OCI-LY1 (cell line): ENCODE measurements around the gene HLA-DQA2.

Source experiments
- H2AFZ ChIP-seq: fragments of 200-600 bp; sonication (generic), shearing (Covaris generic); 2 replicates; pipeline ENCODE4 v1.6.0; 2014; ENCODE audit warnings: antibody characterized with exemption, mild to moderate bottlenecking, low read length
- H3F3A ChIP-seq: fragments of 200-600 bp; sonication (generic), shearing (Covaris generic); 2 replicates; pipeline ENCODE4 v1.6.0; 2014; ENCODE audit warnings: mild to moderate bottlenecking, antibody characterized with exemption, low read length, moderate library complexity; ENCODE audit not compliant: insufficient read depth
- H3K27ac ChIP-seq: fragments of 200-600 bp; sonication (generic); 2 replicates; pipeline ENCODE4 v1.5.1; 2014; ENCODE audit warnings: low read length, mixed run types, mild to moderate bottlenecking, low read depth; ENCODE audit not compliant: poor library complexity, severe bottlenecking
- H3K27me3 ChIP-seq: fragments of 200-600 bp; sonication (generic); 2 replicates; pipeline ENCODE4 v1.6.0; 2014; ENCODE audit warnings: antibody characterized with exemption, mild to moderate bottlenecking, low read length, moderate library complexity; ENCODE audit not compliant: insufficient read depth
- H3K36me3 ChIP-seq: fragments of 200-600 bp; sonication (generic); 2 replicates; pipeline ENCODE4 v1.6.1; 2014; ENCODE audit warnings: mild to moderate bottlenecking, antibody characterized with exemption, low read length, moderate library complexity, mixed read lengths; ENCODE audit not compliant: insufficient read depth
- H3K4me1 ChIP-seq: fragments of 200-600 bp; sonication (generic); 2 replicates; pipeline ENCODE4 v1.5.1; 2014; ENCODE audit warnings: mild to moderate bottlenecking, low read length, moderate library complexity; ENCODE audit not compliant: insufficient read depth, severe bottlenecking
- H3K4me2 ChIP-seq: fragments of 200-600 bp; sonication (generic), shearing (Covaris generic); 2 replicates; pipeline ENCODE4 v1.6.1; 2014; ENCODE audit warnings: low read length
- H3K4me3 ChIP-seq: fragments of 200-600 bp; sonication (generic); 2 replicates; pipeline ENCODE4 v1.5.1; 2014; ENCODE audit warnings: low read length, low read depth, mild to moderate bottlenecking, mixed read lengths; ENCODE audit not compliant: poor library complexity, severe bottlenecking
- H3K79me2 ChIP-seq: fragments of 200-600 bp; shearing (Covaris generic); 2 replicates; pipeline ENCODE4 v1.6.1; 2016; ENCODE audit warnings: mixed run types, low read length, mixed read lengths; ENCODE audit not compliant: insufficient read depth
- H3K9ac ChIP-seq: fragments of 200-600 bp; sonication (generic), shearing (Covaris generic); 2 replicates; pipeline ENCODE4 v1.6.1; 2014; ENCODE audit warnings: mild to moderate bottlenecking, low read length, mixed read lengths
- H3K9me2 ChIP-seq: fragments of 200-600 bp; sonication (generic), shearing (Covaris generic); 2 replicates; pipeline ENCODE4 v1.6.1; 2014; ENCODE audit warnings: low read depth, mild to moderate bottlenecking, low read length, mixed read lengths
- H3K9me3 ChIP-seq: fragments of 200-600 bp; shearing (Covaris generic); 2 replicates; pipeline ENCODE4 v1.6.1; 2014; ENCODE audit warnings: low read length, mixed read lengths
- H4K20me1 ChIP-seq: fragments of 200-600 bp; sonication (generic), shearing (Covaris generic); 2 replicates; pipeline ENCODE4 v1.6.0; 2016; ENCODE audit warnings: mild to moderate bottlenecking, low read length; ENCODE audit not compliant: insufficient read depth
- EZH2 ChIP-seq: fragments of 200-600 bp; sonication (generic), shearing (Covaris generic); IDR thresholded peaks from 2 replicates; pipeline ENCODE4 v1.8.0; 2017; ENCODE audit warnings: borderline replicate concordance, mixed run types, mild to moderate bottlenecking, antibody characterized with exemption, low read length, moderate library complexity, mixed read lengths
- TF ChIP-seq, protein P1 (sequence below): fragments of 200-600 bp; sonication (generic), shearing (Covaris generic); IDR thresholded peaks from 2 replicates; pipeline ENCODE4 v1.5.1; 2017; ENCODE audit warnings: mild to moderate bottlenecking, antibody characterized with exemption, low read length, moderate library complexity, mixed read lengths

The HLA-DQA2 gene

GRCh38 chr6:32794510-32794909, 53.3 kb downstream of the HLA-DQA2 start:
- Histone ChIP-seq H3K9me2 (no peaks in the 10 kb centered on the region), H3K4me2 (no peak overlapping the region), H3K79me2 (no peaks in the 10 kb centered on the region), H3K4me1 (peaks cover 19% of the 10 kb centered on the region), H3K9me3 (peaks cover 7% of the 10 kb centered on the region), H3K36me3 (no peaks in the 10 kb centered on the region; the same call in 1 of the 2 replicates), H3K9ac (no peak overlapping the region), H3K4me3 (no peak overlapping the region), H3K27ac (no peak overlapping the region), H4K20me1 (no peaks in the 10 kb centered on the region), H2AFZ (no peak overlapping the region), H3K27me3 (no peaks in the 10 kb centered on the region; the same call in 1 of the 2 replicates), H3F3A (no peaks in the 10 kb centered on the region)
- TF ChIP-seq, protein P1, sequence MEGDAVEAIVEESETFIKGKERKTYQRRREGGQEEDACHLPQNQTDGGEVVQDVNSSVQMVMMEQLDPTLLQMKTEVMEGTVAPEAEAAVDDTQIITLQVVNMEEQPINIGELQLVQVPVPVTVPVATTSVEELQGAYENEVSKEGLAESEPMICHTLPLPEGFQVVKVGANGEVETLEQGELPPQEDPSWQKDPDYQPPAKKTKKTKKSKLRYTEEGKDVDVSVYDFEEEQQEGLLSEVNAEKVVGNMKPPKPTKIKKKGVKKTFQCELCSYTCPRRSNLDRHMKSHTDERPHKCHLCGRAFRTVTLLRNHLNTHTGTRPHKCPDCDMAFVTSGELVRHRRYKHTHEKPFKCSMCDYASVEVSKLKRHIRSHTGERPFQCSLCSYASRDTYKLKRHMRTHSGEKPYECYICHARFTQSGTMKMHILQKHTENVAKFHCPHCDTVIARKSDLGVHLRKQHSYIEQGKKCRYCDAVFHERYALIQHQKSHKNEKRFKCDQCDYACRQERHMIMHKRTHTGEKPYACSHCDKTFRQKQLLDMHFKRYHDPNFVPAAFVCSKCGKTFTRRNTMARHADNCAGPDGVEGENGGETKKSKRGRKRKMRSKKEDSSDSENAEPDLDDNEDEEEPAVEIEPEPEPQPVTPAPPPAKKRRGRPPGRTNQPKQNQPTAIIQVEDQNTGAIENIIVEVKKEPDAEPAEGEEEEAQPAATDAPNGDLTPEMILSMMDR: no peak
- no peak for TF ChIP-seq EZH2
